Type B pancreatic cell (in vitro differentiated cells): ENCODE measurements around the gene HBG2. TPM values are rescaled to one million over a fixed set of nuclear protein-coding genes. Genes with fewer than 3 reads are reported as not detected.
"Not testable (repeated sequence)": the region's sequence is repeated elsewhere in the genome, so short reads cannot be mapped to it uniquely, and the experiment has no call there.

Experiments used
- DNase-seq: peaks from one replicate; pipeline ENCODE4 v3.0.0; 2021; ENCODE audit warnings: mixed read lengths; ENCODE audit not compliant: unreplicated experiment; ENCODE audit errors: extremely low spot score
- H3K27ac Mint-ChIP-seq: 2 replicates; pipeline ENCODE4 v1.8.0; 2021; ENCODE audit warnings: mild to moderate bottlenecking, mixed read lengths
- H3K27me3 Mint-ChIP-seq: 2 replicates; pipeline ENCODE4 v1.8.0; 2021; ENCODE audit warnings: mixed read lengths
- H3K36me3 Mint-ChIP-seq: 2 replicates; pipeline ENCODE4 v1.8.0; 2021; ENCODE audit warnings: mixed read lengths
- H3K4me1 Mint-ChIP-seq: one replicate; pipeline ENCODE4 v1.8.0; 2021; ENCODE audit warnings: mixed read lengths; ENCODE audit not compliant: unreplicated experiment
- H3K4me3 Mint-ChIP-seq: 2 replicates; pipeline ENCODE4 v1.8.0; 2021; ENCODE audit warnings: mild to moderate bottlenecking, mixed read lengths
- H3K9me3 Mint-ChIP-seq: 2 replicates; pipeline ENCODE4 v1.8.0; 2021; ENCODE audit warnings: mixed read lengths
- total RNA-seq: library from RNA; stranded (reverse); gene quantifications from 2 replicates; pipeline ENCODE4 v1.2.1, GENCODE V29; 2021; ENCODE audit warnings: low replicate concordance
- TF ChIP-seq, protein P1 (sequence below): fragments of 200-600 bp; sonication (generic); conservative IDR thresholded peaks from 2 replicates; pipeline ENCODE4 v1.5.0; 2021; ENCODE audit warnings: antibody characterized with exemption, mild to moderate bottlenecking

HBG2 gene
- total RNA-seq, 1 donor from 2014 or later: not detected

DNA sequence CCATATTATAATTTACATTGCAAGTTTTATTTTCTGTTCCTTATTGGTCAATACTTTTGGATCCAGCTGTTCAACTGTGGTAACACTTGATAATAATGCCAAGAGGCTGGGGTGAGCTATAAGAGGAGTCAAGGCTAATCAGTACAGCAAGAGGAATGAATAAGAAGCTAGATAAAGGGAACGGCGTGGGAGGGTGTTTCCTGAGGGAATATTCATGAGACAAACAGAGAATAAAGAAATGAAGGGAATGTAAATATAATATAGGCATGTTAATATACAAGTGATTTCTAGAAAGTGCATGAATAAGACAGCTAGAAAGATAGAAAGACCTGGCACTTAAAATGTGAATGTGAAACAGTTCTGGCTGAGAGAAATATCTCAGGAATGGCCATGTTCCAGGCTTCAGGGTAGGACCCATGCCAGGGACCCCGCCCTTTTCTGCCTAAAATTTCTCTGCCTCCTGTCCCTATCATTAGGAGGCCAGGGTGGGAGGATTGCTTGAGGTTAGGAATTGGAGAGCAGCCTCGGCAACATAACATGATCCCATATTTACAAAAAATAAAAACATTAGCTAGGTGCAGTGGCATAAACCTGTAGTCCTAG is 43.2 kb upstream of the HBG2 start:
- no peak overlapping the region for H3K4me3 Mint-ChIP-seq
- H3K36me3 Mint-ChIP-seq: no peaks in the 10 kb centered on the region
- TF ChIP-seq, protein P1, sequence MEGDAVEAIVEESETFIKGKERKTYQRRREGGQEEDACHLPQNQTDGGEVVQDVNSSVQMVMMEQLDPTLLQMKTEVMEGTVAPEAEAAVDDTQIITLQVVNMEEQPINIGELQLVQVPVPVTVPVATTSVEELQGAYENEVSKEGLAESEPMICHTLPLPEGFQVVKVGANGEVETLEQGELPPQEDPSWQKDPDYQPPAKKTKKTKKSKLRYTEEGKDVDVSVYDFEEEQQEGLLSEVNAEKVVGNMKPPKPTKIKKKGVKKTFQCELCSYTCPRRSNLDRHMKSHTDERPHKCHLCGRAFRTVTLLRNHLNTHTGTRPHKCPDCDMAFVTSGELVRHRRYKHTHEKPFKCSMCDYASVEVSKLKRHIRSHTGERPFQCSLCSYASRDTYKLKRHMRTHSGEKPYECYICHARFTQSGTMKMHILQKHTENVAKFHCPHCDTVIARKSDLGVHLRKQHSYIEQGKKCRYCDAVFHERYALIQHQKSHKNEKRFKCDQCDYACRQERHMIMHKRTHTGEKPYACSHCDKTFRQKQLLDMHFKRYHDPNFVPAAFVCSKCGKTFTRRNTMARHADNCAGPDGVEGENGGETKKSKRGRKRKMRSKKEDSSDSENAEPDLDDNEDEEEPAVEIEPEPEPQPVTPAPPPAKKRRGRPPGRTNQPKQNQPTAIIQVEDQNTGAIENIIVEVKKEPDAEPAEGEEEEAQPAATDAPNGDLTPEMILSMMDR: no peak

DNA sequence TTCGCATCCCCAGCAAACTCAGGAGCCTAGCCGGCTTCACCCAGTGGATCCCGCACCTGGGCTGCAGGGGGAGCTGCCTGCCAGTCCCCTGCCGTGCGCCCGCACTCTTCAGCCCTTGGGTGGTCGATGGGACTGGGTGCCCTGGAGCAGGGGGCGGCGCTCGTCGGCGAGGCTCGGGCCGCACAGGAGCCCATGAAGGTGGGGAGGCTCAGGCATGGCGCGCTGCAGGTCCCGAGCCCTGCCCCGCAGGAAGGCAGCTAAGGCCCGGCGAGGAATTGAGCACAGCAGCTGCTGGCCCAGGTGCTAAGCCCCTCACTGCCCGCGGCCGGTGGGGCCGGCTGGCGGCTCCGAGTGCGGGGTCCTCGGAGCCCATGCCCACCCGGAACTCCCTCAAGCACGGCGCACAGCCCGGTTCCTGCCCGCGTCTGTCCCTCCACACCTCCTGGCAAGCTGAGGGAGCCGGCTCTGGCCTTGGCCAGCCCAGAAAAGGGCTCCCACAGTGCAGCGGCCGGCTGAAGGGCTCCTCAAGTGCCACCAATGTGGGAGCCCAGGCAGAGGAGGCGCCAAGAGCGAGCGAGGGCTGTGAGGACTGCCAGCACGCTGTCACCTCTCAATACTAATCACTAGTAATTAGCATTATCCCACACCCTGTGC is 39.9 kb upstream of the HBG2 start:
- H3K9me3 Mint-ChIP-seq, H3K36me3 Mint-ChIP-seq, H3K27ac Mint-ChIP-seq, H3K27me3 Mint-ChIP-seq, H3K4me1 Mint-ChIP-seq, DNase-seq, H3K4me3 Mint-ChIP-seq: not testable (repeated sequence)

More for the DNA sequence above, 43.2 kb upstream of the HBG2 start:
- no peaks in the 10 kb centered on the region for H3K9me3 Mint-ChIP-seq
- H3K27me3 Mint-ChIP-seq: peaks cover 9% of the 10 kb centered on the region
- no peak for DNase-seq
- no peak overlapping the region for H3K27ac Mint-ChIP-seq
- no peaks in the 10 kb centered on the region for H3K4me1 Mint-ChIP-seq

DNA sequence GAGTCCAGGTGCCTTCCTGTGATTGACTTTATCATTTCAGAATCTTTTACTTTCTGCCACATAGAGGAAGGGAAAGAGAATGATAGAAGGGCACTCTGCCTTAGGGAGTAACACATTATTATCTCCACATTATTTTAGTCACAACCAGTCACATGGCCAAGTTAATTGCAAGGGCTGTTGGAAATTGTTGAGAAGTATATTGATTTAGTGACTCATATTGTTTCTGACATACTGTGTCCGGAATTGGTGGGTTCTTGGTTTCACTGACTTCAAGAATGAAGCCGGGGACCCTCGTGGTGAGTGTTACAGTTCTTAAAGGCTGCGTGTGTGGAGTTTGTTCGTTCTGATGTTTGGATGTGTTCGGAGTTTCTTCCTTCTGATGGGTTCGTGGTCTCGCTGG is 38.4 kb upstream of the HBG2 start:
- H3K36me3 Mint-ChIP-seq: no peaks in the 10 kb centered on the region
- no peaks in the 10 kb centered on the region for H3K9me3 Mint-ChIP-seq
- peaks cover 7% of the 10 kb centered on the region for H3K27me3 Mint-ChIP-seq
- no peak overlapping the region for H3K4me3 Mint-ChIP-seq
- DNase-seq: no peak
- no peak overlapping the region for H3K27ac Mint-ChIP-seq
- H3K4me1 Mint-ChIP-seq: no peaks in the 10 kb centered on the region
- TF ChIP-seq, protein P1: no peak

DNA sequence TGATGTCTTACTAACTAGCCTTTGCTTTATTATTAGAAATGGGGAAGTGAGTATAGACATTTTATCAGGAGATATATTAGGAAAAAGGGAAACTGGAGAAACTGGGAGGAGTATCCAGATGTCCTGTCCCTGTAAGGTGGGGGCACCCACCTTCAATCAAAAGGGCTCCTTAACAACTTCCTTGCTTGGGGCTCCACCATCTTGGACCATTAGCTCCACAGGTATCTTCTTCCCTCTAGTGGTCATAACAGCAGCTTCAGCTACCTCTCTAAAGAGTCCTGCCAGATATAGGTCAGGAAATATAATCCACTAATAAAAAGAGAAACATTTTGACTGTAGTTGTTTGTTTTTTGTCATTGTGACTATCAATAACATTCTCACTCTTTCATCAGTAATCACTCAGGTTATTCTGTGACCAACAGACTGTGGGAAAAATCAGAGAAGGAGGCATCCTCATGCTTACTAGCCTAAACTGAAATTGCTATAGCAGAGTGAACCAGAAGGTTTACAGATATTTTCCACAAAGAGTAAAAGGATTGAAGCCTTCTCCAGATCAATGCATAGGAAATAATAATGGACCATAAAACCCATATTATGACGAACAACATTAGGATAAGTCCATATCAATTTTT is 36.7 kb upstream of the HBG2 start:
- DNase-seq: no peak
- Mint-ChIP-seq H3K27ac (no peak overlapping the region), H3K4me1 (no peaks in the 10 kb centered on the region), H3K9me3 (no peaks in the 10 kb centered on the region), H3K36me3 (no peaks in the 10 kb centered on the region), H3K4me3 (no peak overlapping the region), H3K27me3 (no peaks in the 10 kb centered on the region)
- TF ChIP-seq, protein P1: peak; percentile 63

DNA sequence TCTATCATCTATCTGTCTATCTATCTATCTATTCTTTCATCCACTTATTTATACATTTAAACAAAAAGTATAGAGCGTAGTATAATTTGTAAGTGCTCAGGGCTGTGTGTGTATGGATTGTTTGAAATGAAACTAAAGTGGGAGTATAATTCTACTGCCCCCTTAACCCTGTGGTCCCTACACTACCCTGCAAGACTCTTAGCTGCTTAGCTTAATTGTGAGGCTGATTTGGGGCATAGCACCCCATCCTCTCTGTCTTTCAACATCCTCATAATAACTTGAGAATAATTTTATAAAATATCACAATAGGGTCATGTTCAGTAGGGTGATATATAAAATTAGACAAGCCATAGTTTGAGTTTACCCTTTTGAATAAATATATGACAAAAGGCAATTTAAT is 35.5 kb upstream of the HBG2 start:
- Mint-ChIP-seq H3K9me3 (no peaks in the 10 kb centered on the region), H3K27me3 (no peaks in the 10 kb centered on the region), H3K4me1 (no peaks in the 10 kb centered on the region), H3K27ac (no peak overlapping the region), H3K36me3 (no peaks in the 10 kb centered on the region), H3K4me3 (no peak overlapping the region)
- TF ChIP-seq, protein P1: no peak
- no peak for DNase-seq

DNA sequence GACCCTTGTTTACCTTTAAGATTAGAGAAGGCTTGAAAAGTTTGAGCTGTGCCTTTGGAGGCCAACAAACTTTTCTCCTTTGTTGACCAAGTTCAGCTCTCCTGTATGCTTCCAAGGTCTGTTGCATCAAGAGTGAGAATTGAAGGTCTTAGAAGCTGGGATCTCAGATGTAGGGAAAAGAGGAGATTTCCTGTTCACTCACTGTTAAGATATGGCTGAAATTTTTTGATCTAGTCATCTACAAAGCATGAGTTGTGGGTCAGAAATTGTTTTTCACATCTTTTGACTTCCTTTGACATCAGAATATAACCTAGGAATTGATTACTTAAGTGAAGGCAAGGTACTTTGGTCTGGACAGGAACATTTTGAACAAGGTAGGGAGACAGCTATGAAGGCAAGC is 35.1 kb upstream of the HBG2 start:
- Mint-ChIP-seq H3K36me3 (no peaks in the 10 kb centered on the region), H3K27ac (no peak overlapping the region), H3K27me3 (no peaks in the 10 kb centered on the region), H3K4me1 (no peaks in the 10 kb centered on the region), H3K4me3 (no peak overlapping the region), H3K9me3 (no peaks in the 10 kb centered on the region)
- no peak for DNase-seq
- TF ChIP-seq, protein P1: no peak
